Measurements from ENCODE around the gene PRAC1. TPM values are rescaled to one million over a fixed set of nuclear protein-coding genes. Genes with fewer than 3 reads are reported as not detected.

The PRAC1 gene
- total RNA-seq, 3 donors from 2014 or later (not counting 1 experiment from before 2014, with no cell fraction given): not detected

DNA sequence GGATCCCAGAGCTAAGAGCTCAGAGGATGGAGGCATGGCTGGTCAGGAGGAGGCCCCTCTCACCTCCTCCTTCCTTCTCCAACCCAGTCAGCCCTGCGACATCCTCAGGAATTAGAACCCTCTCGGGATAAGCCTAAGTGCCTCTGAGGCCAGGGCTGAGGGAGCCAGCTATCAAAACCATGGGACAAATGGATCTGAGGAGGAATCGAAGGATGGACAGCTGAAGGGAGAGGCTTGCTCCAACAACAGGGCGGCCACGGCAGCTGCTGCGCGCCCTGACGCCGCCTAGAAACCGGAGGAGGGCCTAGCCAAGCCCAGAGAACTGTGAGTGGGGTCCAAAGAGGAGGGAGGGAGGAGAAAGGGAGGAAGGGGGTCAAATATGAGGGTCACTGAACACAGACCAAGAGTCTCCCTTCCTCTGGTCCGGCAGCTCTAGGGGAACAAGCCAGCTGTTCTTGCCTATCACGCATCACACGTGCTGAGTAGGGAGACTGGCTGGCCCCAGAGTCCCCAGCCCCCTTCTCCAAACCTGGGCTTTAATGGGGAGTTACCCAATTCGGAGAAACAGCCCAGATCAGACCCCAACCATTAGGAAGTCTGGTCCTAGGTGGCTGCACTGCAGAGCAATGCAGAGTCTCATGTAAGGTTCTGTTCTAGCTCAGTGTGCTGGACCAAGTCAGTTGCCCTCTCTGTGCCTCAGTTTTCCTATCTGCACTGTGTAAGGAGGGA lies 12.2 kb upstream of the PRAC1 start:
- Histone ChIP-seq H3K27ac (ENCODE audit: low read length) (no peak overlapping the region), H3K36me3 (ENCODE audit: control insufficient read depth, insufficient read depth, low read length) (no peaks in the 10 kb centered on the region), H3K4me1 (ENCODE audit: control insufficient read depth, insufficient read depth, low read length) (peaks cover 15% of the 10 kb centered on the region), H3K9me3 (ENCODE audit: control insufficient read depth, insufficient read depth, low read length) (no peaks in the 10 kb centered on the region), H3K4me3 (ENCODE audit: low read length) (no peak overlapping the region), H3K27me3 (ENCODE audit: control insufficient read depth, insufficient read depth, low read length) (peaks cover 67% of the 10 kb centered on the region)
- DNase-seq: peak in 1 of 2 donors; percentile 1
- intact Hi-C loops (cut with micrococcal nuclease): no loop called here
- no peak overlapping the region for H3K27ac Mint-ChIP-seq
- H3K4me3 Mint-ChIP-seq: no peak overlapping the region
- no peaks in the 10 kb centered on the region for H3K9me3 Mint-ChIP-seq
- peaks cover 78 to 94% of the 10 kb centered on the region in 2 donors for H3K27me3 Mint-ChIP-seq (ENCODE audit: low read depth in 2 of 2)
- H3K36me3 Mint-ChIP-seq: no peaks in the 10 kb centered on the region
- 15% methylated on average over 14 of the region's 14 CpGs for WGBS (ENCODE audit: insufficient coverage)
- no peak for ATAC-seq
- peaks cover 4 to 15% of the 10 kb centered on the region in 2 donors for H3K4me1 Mint-ChIP-seq
- TF ChIP-seq, protein P1, sequence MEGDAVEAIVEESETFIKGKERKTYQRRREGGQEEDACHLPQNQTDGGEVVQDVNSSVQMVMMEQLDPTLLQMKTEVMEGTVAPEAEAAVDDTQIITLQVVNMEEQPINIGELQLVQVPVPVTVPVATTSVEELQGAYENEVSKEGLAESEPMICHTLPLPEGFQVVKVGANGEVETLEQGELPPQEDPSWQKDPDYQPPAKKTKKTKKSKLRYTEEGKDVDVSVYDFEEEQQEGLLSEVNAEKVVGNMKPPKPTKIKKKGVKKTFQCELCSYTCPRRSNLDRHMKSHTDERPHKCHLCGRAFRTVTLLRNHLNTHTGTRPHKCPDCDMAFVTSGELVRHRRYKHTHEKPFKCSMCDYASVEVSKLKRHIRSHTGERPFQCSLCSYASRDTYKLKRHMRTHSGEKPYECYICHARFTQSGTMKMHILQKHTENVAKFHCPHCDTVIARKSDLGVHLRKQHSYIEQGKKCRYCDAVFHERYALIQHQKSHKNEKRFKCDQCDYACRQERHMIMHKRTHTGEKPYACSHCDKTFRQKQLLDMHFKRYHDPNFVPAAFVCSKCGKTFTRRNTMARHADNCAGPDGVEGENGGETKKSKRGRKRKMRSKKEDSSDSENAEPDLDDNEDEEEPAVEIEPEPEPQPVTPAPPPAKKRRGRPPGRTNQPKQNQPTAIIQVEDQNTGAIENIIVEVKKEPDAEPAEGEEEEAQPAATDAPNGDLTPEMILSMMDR (IDR thresholded peaks at IDR 0.05): no peak

DNA sequence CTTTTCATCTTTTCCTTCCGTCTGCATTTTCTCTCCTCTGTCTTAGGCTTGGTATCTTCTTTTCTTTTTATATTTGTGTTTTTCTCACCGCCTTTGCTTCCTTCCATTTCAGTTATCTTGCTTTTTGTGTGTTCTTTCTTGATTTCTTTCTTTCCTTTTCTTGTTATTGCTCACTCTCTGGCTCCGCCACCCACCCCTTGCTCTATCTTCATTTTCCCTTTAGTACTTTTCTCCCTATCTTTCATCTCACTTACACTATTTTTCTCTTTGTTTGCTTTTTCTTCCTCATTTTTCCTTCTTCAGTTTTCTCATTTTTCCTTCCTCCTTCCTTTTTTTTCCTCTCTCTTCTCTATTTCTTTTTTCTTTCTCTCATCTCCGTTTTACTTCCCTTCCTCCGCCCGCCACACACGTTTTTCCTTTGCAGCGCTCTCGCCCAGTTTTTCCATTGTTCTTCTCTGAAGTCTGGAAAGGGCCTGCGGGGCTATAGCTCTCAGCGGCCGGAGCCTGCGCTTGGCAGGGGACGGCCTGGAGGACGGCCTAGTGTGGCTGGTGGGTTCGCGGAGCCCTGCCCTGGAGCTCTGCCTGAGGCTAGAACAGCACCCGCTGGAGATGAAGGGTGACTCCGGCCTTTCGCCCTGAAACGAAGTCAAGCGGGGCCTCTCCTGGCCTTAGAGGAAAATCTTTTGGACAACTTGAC lies 11.5 kb upstream of the PRAC1 start:
- H3K27me3 Mint-ChIP-seq (ENCODE audit: low read depth in 2 of 2): peaks cover 79 to 92% of the 10 kb centered on the region in 2 donors
- Histone ChIP-seq H3K4me3 (ENCODE audit: low read length) (no peak overlapping the region), H3K36me3 (ENCODE audit: control insufficient read depth, insufficient read depth, low read length) (no peaks in the 10 kb centered on the region), H3K27ac (ENCODE audit: low read length) (no peak overlapping the region), H3K4me1 (ENCODE audit: control insufficient read depth, insufficient read depth, low read length) (peaks cover 14% of the 10 kb centered on the region), H3K9me3 (ENCODE audit: control insufficient read depth, insufficient read depth, low read length) (no peaks in the 10 kb centered on the region), H3K27me3 (ENCODE audit: control insufficient read depth, insufficient read depth, low read length) (peaks cover 68% of the 10 kb centered on the region)
- H3K4me3 Mint-ChIP-seq: no peak overlapping the region
- ATAC-seq: no peak
- H3K4me1 Mint-ChIP-seq: peaks cover 8 to 15% of the 10 kb centered on the region in 2 donors
- no peaks in the 10 kb centered on the region for H3K36me3 Mint-ChIP-seq
- WGBS (ENCODE audit: insufficient coverage): 20% methylated on average over 21 of the region's 22 CpGs
- no peak for DNase-seq
- H3K9me3 Mint-ChIP-seq: no peaks in the 10 kb centered on the region
- TF ChIP-seq, protein P1 (IDR thresholded peaks at IDR 0.05): no peak
- intact Hi-C loops (cut with micrococcal nuclease): no loop called here
- no peak overlapping the region for H3K27ac Mint-ChIP-seq

DNA sequence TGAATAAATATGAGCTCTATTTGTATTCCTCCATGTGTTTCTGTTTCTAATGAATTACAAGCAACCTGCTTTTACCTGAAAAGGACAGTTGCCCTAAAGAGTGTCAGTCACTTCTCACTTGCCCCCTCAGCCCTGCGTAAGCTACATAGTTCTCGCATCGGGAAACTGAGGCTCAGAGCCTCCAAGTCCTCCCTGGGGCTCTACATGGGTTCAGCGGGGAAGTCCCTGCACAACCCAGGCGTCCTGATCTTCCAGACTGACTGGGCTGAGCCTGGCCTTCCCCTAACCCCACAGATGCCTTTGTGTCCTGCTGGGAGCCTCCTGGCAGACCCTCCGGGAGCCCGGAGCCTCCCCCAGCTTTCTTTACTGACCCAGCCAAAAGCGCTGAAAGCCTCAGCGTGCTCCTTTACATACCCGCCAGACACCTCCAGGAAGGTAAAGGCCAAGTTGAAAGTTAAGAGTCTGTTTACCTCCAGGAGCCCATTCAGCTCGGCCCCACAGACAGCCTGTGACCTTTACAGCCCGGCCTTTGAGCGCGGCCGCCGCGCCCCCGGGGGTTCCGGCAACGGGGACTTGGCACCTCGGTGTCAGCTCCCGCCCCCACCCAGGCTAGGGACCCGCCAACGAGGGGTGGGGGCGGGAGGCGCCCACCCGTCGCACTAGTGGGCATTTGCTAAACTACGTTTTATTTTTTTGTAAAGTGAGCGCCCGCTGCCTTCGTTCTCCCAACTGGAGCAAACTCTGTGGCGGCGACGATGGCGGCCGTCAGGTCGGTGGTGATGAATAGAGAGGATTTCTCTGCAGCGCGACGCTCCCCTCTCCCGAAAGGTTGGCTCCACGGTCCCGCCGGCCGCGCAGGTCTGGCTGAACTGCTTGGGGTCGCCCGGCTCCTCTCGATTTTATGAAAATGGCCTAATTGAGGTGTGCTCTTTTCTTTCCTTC lies 10.6 kb upstream of the PRAC1 start:
- Mint-ChIP-seq H3K27ac (no peak overlapping the region), H3K4me3 (no peak overlapping the region), H3K36me3 (no peaks in the 10 kb centered on the region), H3K27me3 (ENCODE audit: low read depth in 2 of 2) (peaks cover 80 to 94% of the 10 kb centered on the region in 2 donors), H3K4me1 (peaks cover 14 to 23% of the 10 kb centered on the region in 2 donors), H3K9me3 (no peaks in the 10 kb centered on the region)
- H3K9me3 ChIP-seq (ENCODE audit: control insufficient read depth, insufficient read depth, low read length): no peaks in the 10 kb centered on the region
- no peaks in the 10 kb centered on the region for H3K36me3 ChIP-seq (ENCODE audit: control insufficient read depth, insufficient read depth, low read length)
- no peak overlapping the region for H3K4me3 ChIP-seq (ENCODE audit: low read length)
- TF ChIP-seq, protein P1 (IDR thresholded peaks at IDR 0.05): no peak
- no peak for ATAC-seq
- DNase-seq: no peak
- H3K27me3 ChIP-seq (ENCODE audit: control insufficient read depth, insufficient read depth, low read length): peaks cover 68% of the 10 kb centered on the region
- WGBS (ENCODE audit: insufficient coverage): 6% methylated on average over 50 of the region's 50 CpGs
- H3K27ac ChIP-seq (ENCODE audit: low read length): no peak overlapping the region
- peaks cover 18% of the 10 kb centered on the region for H3K4me1 ChIP-seq (ENCODE audit: control insufficient read depth, insufficient read depth, low read length)
- intact Hi-C loops (cut with micrococcal nuclease): no loop called here
